Gastrocnemius medialis (tissue), 4 donors: Measurements from ENCODE around the gene SLC66A1.

Experiments used
- POLR2A ChIP-seq, 2 donors: fragments of 450-650 bp; IDR thresholded peaks; one replicate each; pipeline ENCODE4 v1.6.1; 2017; ENCODE audit warnings: antibody characterized with exemption in 2 of 2, mild to moderate bottlenecking in 2 of 2, moderate library complexity in 2 of 2
- TF ChIP-seq, protein P1 (sequence below), 5 experiments: fragments of 450-650 bp in 3 of 5; fragments of 200-600 bp in 2 of 5; sonication (generic) in 2 of 5; IDR thresholded peaks in 4 of 5; conservative IDR thresholded peaks in 1 of 5; 1 replicate in 4 of 5; 2 replicates in 1 of 5; pipeline ENCODE4 v1.5.1; 2016 to 2019; ENCODE audit warnings: antibody characterized with exemption in 5 of 5, mild to moderate bottlenecking in 3 of 5, moderate library complexity in 3 of 5

DNA sequence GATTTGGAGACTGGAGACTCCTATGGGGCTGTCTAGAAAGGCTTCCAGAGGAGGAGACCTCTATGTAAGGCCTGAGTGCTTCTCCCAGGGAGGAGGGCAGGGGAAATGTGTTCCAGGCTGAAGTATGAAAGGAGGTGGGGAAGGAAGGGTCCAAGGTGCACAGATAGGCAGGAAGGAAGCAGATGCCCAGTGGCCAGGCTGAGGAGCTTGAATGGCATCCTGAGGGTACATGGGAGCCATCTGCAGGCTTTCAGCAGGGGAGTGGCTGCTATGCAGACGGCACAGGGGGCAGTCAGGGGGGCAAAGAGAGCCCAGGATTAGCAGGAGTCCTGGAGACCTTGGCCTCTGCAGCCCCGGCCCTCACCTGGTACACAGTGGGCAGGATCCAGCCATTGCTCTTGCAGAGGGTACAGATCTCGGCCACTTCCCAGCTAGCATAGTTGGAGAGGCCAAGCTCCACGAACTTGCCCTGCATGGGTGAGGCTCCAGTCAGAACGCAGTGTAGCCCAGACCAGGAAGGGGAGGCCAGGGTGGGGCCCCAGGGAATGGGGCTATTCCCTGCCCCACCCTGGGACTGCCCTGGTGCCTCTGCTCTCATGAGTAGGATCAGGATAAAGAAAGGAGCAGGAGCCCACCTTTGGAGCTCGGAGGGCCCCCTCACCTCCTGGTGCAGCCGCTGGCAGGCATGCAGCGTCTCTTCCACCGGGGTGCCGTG is 4.2 kb upstream of the SLC66A1 start:
- TF ChIP-seq, protein P1, sequence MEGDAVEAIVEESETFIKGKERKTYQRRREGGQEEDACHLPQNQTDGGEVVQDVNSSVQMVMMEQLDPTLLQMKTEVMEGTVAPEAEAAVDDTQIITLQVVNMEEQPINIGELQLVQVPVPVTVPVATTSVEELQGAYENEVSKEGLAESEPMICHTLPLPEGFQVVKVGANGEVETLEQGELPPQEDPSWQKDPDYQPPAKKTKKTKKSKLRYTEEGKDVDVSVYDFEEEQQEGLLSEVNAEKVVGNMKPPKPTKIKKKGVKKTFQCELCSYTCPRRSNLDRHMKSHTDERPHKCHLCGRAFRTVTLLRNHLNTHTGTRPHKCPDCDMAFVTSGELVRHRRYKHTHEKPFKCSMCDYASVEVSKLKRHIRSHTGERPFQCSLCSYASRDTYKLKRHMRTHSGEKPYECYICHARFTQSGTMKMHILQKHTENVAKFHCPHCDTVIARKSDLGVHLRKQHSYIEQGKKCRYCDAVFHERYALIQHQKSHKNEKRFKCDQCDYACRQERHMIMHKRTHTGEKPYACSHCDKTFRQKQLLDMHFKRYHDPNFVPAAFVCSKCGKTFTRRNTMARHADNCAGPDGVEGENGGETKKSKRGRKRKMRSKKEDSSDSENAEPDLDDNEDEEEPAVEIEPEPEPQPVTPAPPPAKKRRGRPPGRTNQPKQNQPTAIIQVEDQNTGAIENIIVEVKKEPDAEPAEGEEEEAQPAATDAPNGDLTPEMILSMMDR (IDR thresholded peaks at IDR 0.05 in 4 of 5, conservative IDR thresholded peaks at IDR 0.05 in 1 of 5) = no peak
- TF ChIP-seq POLR2A (IDR thresholded peaks at IDR 0.05) = no peak
